SK-N-SH (cell line): ENCODE results near the gene ITPRIPL2. TPM values are rescaled to one million over a fixed set of nuclear protein-coding genes. Genes with fewer than 3 reads are reported as not detected.

Source experiments
- CTCF ChIA-PET: fragments of 300-600, 350-600 bp; formaldehyde crosslinking; extraction: SDS; loops from one replicate; lab custom pipeline; 2021; lab: Yijun Ruan, JAX
- POLR2A ChIA-PET: fragments of 350-600 bp; sonication (Branson Sonifier 250); formaldehyde crosslinking; extraction: SDS; loops from one replicate; lab custom pipeline; 2020; ENCODE audit warnings: antibody characterized with exemption, inconsistent platforms; lab: Yijun Ruan, JAX
- DNase-seq: peaks from one replicate; pipeline ENCODE4 v3.0.0; 2012
- H2AFZ ChIP-seq: fragments of 200-600 bp; sonication (generic); 2 replicates; pipeline ENCODE4 v1.8.1; 2016; ENCODE audit warnings: antibody characterized with exemption, mild to moderate bottlenecking, low read depth
- H3F3A ChIP-seq: fragments of 200-600 bp; sonication (generic); replicated peaks from 2 replicates; pipeline ENCODE3; 2016; ENCODE audit warnings: antibody characterized with exemption, mild to moderate bottlenecking; ENCODE audit not compliant: insufficient read depth
- H3K27ac ChIP-seq, 2 experiments: fragments of 200-500 bp in 1 of 2; fragments of 200-600 bp in 1 of 2; sonication (Bioruptor generic) in 1 of 2; sonication (generic), shearing (Covaris generic) in 1 of 2; 2 replicates each; pipeline versions ENCODE4 v1.5.1 to v1.6.1; 2014 to 2016; ENCODE audit warnings: low read depth in 2 of 2, inconsistent platforms in 1 of 2, low read length in 1 of 2, mild to moderate bottlenecking in 1 of 2, mixed read lengths in 1 of 2
- H3K27me3 ChIP-seq: fragments of 200-600 bp; sonication (generic), shearing (Covaris generic); 2 replicates; pipeline ENCODE4 v1.6.1; 2016; ENCODE audit warnings: mixed run types; ENCODE audit not compliant: insufficient read depth
- H3K36me3 ChIP-seq, 2 experiments: fragments of 200-500 bp in 1 of 2; fragments of 200-600 bp in 1 of 2; sonication (Bioruptor generic) in 1 of 2; sonication (generic) in 1 of 2; replicated peaks in 1 of 2; 2 replicates each; pipeline versions ENCODE3 to v1.5.1; 2014 to 2016; ENCODE audit warnings: low read length in 1 of 2, mild to moderate bottlenecking in 1 of 2; ENCODE audit not compliant: insufficient read depth in 2 of 2, control insufficient read depth in 1 of 2
- H3K4me1 ChIP-seq, 2 experiments: fragments of 200-500 bp in 1 of 2; fragments of 200-600 bp in 1 of 2; sonication (Bioruptor generic) in 1 of 2; sonication (generic), shearing (Covaris generic) in 1 of 2; 2 replicates each; pipeline versions ENCODE4 v1.5.1 to v1.6.1; 2014 to 2016; ENCODE audit warnings: low read depth in 1 of 2, low read length in 1 of 2, mixed run types in 1 of 2; ENCODE audit not compliant: insufficient read depth in 2 of 2, control insufficient read depth in 1 of 2
- H3K4me2 ChIP-seq: fragments of 200-600 bp; sonication (generic), shearing (Covaris generic); 2 replicates; pipeline ENCODE4 v1.6.1; 2017; ENCODE audit warnings: mixed run types
- H3K4me3 ChIP-seq, 2 experiments: fragments of 200-500 bp in 1 of 2; fragments of 200-600 bp in 1 of 2; sonication (Bioruptor generic) in 1 of 2; sonication (generic), shearing (Covaris generic) in 1 of 2; 2 replicates each; pipeline versions ENCODE4 v1.5.1 to v1.8.1; 2014 to 2016; ENCODE audit warnings: low read depth in 2 of 2, inconsistent platforms in 1 of 2, low read length in 1 of 2, mild to moderate bottlenecking in 1 of 2, mixed read lengths in 1 of 2, moderate library complexity in 1 of 2
- H3K79me2 ChIP-seq: fragments of 200-600 bp; sonication (generic); 2 replicates; pipeline ENCODE4 v1.8.1; 2017; ENCODE audit warnings: mild to moderate bottlenecking; ENCODE audit not compliant: insufficient read depth
- H3K9ac ChIP-seq: fragments of 200-600 bp; sonication (generic); 2 replicates; pipeline ENCODE4 v1.6.1; 2017; ENCODE audit warnings: mixed run types
- H3K9me2 ChIP-seq: fragments of 200-600 bp; sonication (generic); 2 replicates; pipeline ENCODE4 v1.6.1; 2017; ENCODE audit warnings: mixed run types
- H3K9me3 ChIP-seq: fragments of 200-600 bp; sonication (generic); 2 replicates; pipeline ENCODE4 v1.6.1; 2017; ENCODE audit warnings: mixed run types, mild to moderate bottlenecking, moderate library complexity
- H4K20me1 ChIP-seq: fragments of 200-600 bp; sonication (generic); 2 replicates; pipeline ENCODE4 v1.6.1; 2017; ENCODE audit warnings: mild to moderate bottlenecking, mixed run types; ENCODE audit not compliant: insufficient read depth
- CHD2 ChIP-seq: fragments of 150-350 bp; IDR thresholded peaks from 2 replicates; pipeline ENCODE4 v1.6.1; 2018; ENCODE audit warnings: low read length; ENCODE audit not compliant: partially characterized antibody
- ELF1 ChIP-seq: IDR thresholded peaks from 2 replicates; pipeline ENCODE4 v1.4.0; 2012
- EZH2phosphoT487 ChIP-seq: fragments of 200-600 bp; sonication (generic); IDR thresholded peaks from 2 replicates; pipeline ENCODE4 v1.6.1; 2017; ENCODE audit warnings: low read depth, mixed run types, mild to moderate bottlenecking, antibody characterized with exemption, moderate library complexity, borderline replicate concordance
- FOSL2 ChIP-seq: IDR thresholded peaks from 2 replicates; pipeline ENCODE4 v1.4.0; 2012; ENCODE audit warnings: low read depth, mild to moderate bottlenecking, moderate library complexity, borderline replicate concordance
- FOXJ3 ChIP-seq: sonication (generic); formaldehyde crosslinking; IDR thresholded peaks from 2 replicates; pipeline ENCODE4 v1.5.1; 2020; ENCODE audit warnings: mild to moderate bottlenecking, missing genetic modification reagents
- MXI1 ChIP-seq: IDR thresholded peaks from 2 replicates; pipeline ENCODE4 v1.6.1; 2012; ENCODE audit warnings: mild to moderate bottlenecking, low read depth, low read length, improper control_type of control experiment
- REST ChIP-seq: IDR thresholded peaks from 2 replicates; pipeline ENCODE4 v1.6.1; 2012; ENCODE audit warnings: mild to moderate bottlenecking, low read depth, low read length, moderate library complexity
- SIN3A ChIP-seq: IDR thresholded peaks from 2 replicates; pipeline ENCODE4 v1.6.1; 2012; ENCODE audit warnings: low read depth, mild to moderate bottlenecking, low read length, moderate library complexity, borderline replicate concordance
- SMC3 ChIP-seq: IDR thresholded peaks from 2 replicates; pipeline ENCODE4 v1.6.1; 2012; ENCODE audit warnings: low read depth, low read length, improper control_type of control experiment
- TEAD4 ChIP-seq: IDR thresholded peaks from 2 replicates; pipeline ENCODE4 v1.4.0; 2012; ENCODE audit warnings: mild to moderate bottlenecking, borderline replicate concordance; ENCODE audit not compliant: insufficient read depth
- USF1 ChIP-seq: IDR thresholded peaks from 2 replicates; pipeline ENCODE4 v1.4.0; 2012; ENCODE audit warnings: low read depth, borderline replicate concordance
- YY1 ChIP-seq: IDR thresholded peaks from 2 replicates; pipeline ENCODE4 v1.4.0; 2012; ENCODE audit warnings: low read depth, mild to moderate bottlenecking
- ZBTB33 ChIP-seq: IDR thresholded peaks from 2 replicates; pipeline ENCODE4 v1.4.0; 2012; ENCODE audit warnings: low read depth, borderline replicate concordance
- WGBS: methylation state at CpG from one replicate; pipeline ENCODE4 v1.1.6; 2017; ENCODE audit warnings: low lambda C conversion rate; 5-methylcytosine and 5-hydroxymethylcytosine counted together
- polyA plus RNA-seq, 3 experiments: library from polyadenylated mRNA; depleted of rRNA; stranded (reverse); fragments of >200 nt; gene quantifications; 2 replicates each; pipeline ENCODE4 v1.2.3, GENCODE V29; 2012

ITPRIPL2 gene
- polyA plus RNA-seq, 1 of the 3 experiments (the other 2 are of a cell fraction), result 4.3 TPM

- DNase-seq, result peak; percentile 33
- no peak overlapping the region for H3K4me2 ChIP-seq
- TF ChIP-seq YY1 (peak; percentile 36; the same call in 1 of the 2 replicates), CHD2 (no peak), USF1 (peak; percentile 87)
- H3K4me3 ChIP-seq, result no peak overlapping the region
- H3K9me2 ChIP-seq, result no peaks in the 10 kb centered on the region
- H3K27ac ChIP-seq, result no peak overlapping the region
- no peaks in the 10 kb centered on the region for H3K4me1 ChIP-seq
- H3K27me3 ChIP-seq, result no peaks in the 10 kb centered on the region
- H2AFZ ChIP-seq, result no peak overlapping the region; the same call in 1 of the 2 replicates
- H3F3A ChIP-seq, result no peaks in the 10 kb centered on the region
- WGBS, result 20% methylated on average over 4 of the region's 4 CpGs
- no peak overlapping the region for H3K9ac ChIP-seq
- H4K20me1 ChIP-seq, result no peaks in the 10 kb centered on the region
- ChIA-PET POLR2A (no interaction called here), CTCF (interaction anchor here (2.5 kb wide), 1 partner anchor 68 kb away, joined by 9 read pairs; no protein-coding TSS in a partner anchor)
- H3K36me3 ChIP-seq, result no peaks in the 10 kb centered on the region
- H3K9me3 ChIP-seq, result no peaks in the 10 kb centered on the region
- no peaks in the 10 kb centered on the region for H3K79me2 ChIP-seq
Measured at GRCh38 chr16:19153876-19154275, 40.1 kb downstream of the ITPRIPL2 start.

- H3K36me3 ChIP-seq, result no peaks in the 10 kb centered on the region
- H3K79me2 ChIP-seq, result no peaks in the 10 kb centered on the region
- no peaks in the 10 kb centered on the region for H3K4me1 ChIP-seq
- ChIA-PET POLR2A (no interaction called here), CTCF (interaction anchor here (1.1 to 1.3 kb wide), 2 partner anchors 17 to 23 kb away, joined by 3 to 4 read pairs; no protein-coding TSS in a partner anchor)
- no peaks in the 10 kb centered on the region for H3F3A ChIP-seq
- no peak overlapping the region for H3K9ac ChIP-seq
- WGBS, result 48% methylated on average over 4 of the region's 4 CpGs
- H3K9me2 ChIP-seq, result no peaks in the 10 kb centered on the region
- DNase-seq, result no peak
- TF ChIP-seq ELF1, result no peak
- no peak for TF ChIP-seq FOSL2
- TF ChIP-seq TEAD4, result no peak
- no peak overlapping the region for H3K27ac ChIP-seq
- H4K20me1 ChIP-seq, result no peaks in the 10 kb centered on the region
- H3K27me3 ChIP-seq, result no peaks in the 10 kb centered on the region
- H3K4me3 ChIP-seq, result no peak overlapping the region
- H3K9me3 ChIP-seq, result no peaks in the 10 kb centered on the region
- H2AFZ ChIP-seq, result no peak overlapping the region
- H3K4me2 ChIP-seq, result no peak overlapping the region
Measured at GRCh38 chr16:19162085-19162484, 48.3 kb downstream of the ITPRIPL2 start.

- no peak for DNase-seq
- ChIA-PET POLR2A (no interaction called here), CTCF (interaction anchor here (2.5 to 2.7 kb wide), 2 partner anchors 77 to 212 kb away, joined by 7 to 13 read pairs; no protein-coding TSS in a partner anchor)
- Histone ChIP-seq H3K4me3 (no peak overlapping the region; a peak in 1 of 4 replicates), H4K20me1 (no peaks in the 10 kb centered on the region), H2AFZ (no peak overlapping the region), H3K9me2 (no peaks in the 10 kb centered on the region), H3K9me3 (no peaks in the 10 kb centered on the region), H3K4me2 (no peak overlapping the region), H3K27ac (no peak overlapping the region), H3K79me2 (no peaks in the 10 kb centered on the region), H3K4me1 (no peaks in the 10 kb centered on the region; a peak in 1 of 4 replicates), H3F3A (no peaks in the 10 kb centered on the region), H3K27me3 (no peaks in the 10 kb centered on the region), H3K36me3 (no peaks in the 10 kb centered on the region), H3K9ac (no peak overlapping the region)
- 19% methylated on average over 1 of the region's 1 CpG for WGBS
- TF ChIP-seq FOXJ3 (CRISPR knock-in tag) (no peak), SIN3A (no peak), SMC3 (no peak), USF1 (no peak), TEAD4 (no peak), ELF1 (no peak), MXI1 (no peak), REST (no peak), ZBTB33 (no peak), EZH2phosphoT487 (no peak)
Measured at GRCh38 chr16:19163215-19163614, 49.5 kb downstream of the ITPRIPL2 start.
